NCI-H2196 treated with DMSO at 0.1 percent for 48 hours (cell line): ENCODE data around the gene AFF2.

Experiments used
- DNase-seq: peaks from one replicate; lab custom pipeline; 2025; ENCODE audit not compliant: unreplicated experiment; lab: John Stamatoyannopoulos, UW

The AFF2 gene

DNA sequence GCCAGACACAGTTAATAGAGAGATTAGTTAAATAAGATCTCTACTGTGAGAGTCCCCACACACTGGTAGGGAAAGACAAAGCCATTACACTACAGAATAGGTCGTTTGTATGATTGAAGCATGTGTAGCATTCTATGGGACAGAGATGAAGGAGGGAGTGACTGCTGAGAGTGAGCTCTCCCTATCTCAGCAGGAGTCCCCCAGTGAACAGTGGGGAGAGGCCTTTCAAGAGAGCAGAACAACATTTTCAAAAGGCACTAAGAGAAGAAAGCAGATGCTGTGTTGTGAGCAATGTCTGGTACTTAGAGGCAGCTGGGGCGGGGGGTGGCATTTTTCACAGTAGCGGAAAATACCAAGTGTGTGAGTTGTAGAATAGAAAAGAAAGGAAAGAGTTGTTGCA, 413.6 kb downstream of the AFF2 start:
- DNase-seq = no peak

DNA sequence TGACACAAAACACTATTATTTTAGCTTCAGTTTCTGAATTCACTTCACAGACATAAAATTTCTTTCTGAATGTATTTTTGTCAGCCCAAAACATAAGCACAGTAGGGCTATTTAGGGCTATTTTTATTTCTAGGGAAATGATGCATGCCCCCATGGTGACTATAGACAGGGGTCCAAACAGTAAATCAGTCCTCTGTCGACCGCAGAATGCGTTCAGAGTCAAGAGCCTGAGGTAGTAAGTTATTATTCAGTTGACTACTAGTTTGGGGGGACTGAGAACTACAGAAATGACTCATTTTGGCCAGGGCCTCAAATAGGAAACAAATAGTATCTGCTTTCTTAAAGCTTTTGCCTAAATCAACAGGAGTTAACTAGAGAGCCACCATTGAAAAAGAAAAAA, 414.4 kb downstream of the AFF2 start:
- DNase-seq = no peak

DNA sequence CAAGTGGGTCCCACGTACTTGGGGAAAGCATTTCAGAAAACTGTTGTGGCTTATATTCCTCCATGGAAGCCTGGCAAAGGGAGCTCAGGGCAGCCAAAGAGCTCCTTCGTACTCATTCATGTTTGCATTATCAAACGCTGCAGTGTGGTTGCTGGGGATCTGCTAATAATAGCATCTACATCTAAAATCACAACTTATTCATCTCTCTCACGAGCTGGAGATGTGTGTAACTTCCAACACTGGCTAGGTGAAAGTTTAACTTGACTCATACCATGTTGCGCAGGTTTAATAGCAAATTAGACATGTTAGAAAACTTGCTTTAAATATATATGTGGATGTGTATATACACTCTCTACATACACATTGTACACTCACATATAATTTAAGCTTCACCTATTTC, 415.1 kb downstream of the AFF2 start:
- DNase-seq = no peak

DNA sequence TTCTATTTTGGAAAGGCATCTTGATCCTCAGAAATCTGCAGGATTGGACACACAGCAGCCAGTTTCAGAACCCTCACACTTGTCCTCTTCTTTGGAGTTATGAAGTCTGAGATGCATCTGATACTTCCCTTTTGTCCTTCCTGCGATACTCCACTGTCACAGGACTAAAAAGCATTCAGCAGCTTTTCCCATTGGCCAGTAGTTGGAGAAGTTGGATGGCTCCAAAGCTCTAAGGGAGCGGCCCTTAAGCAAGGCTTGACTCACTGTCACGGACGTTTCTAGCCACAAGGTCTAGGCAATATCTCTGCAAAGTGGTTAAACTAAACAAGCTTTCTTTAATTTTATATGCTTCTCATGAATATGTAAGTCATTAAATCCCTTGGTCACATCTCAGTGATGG, 417.0 kb downstream of the AFF2 start:
- DNase-seq = no peak

DNA sequence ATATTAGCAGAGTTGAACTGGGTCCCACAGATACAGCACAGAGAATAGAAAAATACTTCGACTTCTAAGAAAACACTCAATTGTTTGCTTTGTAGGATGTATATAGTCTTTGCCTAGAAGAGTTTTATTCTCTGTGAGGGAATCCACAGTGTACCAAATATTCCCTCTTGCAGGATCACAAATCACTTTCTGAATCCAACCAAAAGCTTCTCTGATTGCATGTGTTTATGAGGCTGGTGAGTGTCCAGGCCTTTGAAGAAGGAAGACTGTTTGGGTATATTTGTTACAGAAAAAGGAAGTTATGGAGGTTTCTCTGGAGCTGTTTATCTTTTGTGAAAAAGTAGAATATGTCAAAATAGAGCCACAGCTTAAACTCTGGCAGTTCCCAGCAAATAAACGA, 423.2 kb downstream of the AFF2 start:
- no peak for DNase-seq

DNA sequence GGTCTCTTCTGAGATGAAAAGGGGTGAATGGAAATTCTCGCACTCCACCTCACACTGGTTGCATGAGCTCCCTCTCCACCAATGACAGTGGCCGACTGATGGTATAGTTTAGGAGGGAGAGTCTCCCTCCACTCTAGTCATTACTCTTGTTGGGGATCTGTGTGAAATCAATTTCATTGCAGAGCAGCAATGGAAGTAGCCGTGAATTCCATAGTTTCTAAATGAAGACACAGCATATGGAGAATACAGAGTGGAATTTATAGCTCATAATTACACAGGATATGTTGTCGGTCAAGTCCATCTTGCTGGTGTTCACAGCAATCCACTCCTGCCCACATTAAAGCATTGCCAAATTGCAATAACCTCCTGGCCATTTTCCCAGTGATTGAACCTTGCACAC, 426.0 kb downstream of the AFF2 start:
- DNase-seq = no peak

DNA sequence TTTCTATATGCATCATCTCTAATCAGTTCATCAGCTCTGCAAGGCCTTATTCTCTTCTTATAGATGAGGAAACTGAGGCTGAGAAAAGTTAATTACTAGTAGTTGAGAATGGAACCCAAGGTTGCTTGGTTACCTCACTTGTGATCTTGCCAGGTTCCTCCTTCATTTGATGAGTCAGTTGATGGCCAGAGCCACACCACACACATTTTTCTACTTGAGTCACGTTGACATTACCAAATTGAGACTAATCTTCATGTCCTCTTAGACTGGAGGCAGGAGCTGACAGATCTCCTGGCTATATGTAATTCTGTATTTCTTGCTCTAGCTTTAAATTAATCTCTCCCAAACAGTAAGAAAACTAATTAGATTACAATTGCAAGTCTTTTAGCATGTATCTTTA, 428.4 kb downstream of the AFF2 start:
- DNase-seq = no peak

DNA sequence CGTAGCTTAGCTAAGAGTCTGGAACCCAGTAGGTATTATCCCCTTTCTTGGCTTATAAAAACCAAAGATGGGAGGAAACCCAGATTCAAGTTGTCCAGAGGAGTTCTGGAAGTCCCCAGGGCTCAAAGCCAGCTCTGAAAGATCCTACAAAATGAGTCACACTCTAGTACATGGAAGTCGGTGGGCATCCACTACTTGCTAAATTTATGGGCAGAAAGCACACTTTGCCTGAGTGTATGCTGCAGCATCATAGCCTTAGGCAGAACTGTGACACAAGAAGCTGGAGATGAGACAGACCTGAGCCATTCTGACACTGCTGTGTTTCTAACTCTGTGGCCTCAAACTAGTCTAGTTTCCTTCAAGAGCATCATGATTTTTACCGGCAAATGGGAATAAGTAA, 429.3 kb downstream of the AFF2 start:
- no peak for DNase-seq

DNA sequence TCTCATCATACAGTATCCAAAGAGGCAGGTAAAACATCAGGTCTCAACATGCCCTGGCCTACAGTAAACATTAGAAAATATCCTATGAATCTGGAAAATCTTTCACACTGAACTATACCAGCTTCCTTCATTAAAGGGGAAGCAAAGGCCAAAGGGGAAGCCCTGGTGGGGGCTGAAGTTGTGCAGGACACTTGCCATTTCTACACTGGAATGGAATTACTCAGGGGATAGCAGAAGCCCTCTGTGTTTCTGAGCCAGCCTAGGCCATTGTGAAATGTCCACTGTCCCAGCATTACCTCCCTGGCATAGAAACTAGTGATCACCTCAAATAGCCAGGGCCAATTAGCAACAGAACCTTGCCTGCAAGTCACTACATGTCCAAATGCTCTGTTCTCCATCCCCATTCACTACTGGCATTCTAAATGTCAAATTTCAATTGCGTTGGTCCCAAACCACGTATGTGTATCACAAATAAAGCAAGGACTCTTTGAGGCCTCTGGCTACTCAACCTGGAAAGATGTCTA, 429.9 kb downstream of the AFF2 start:
- DNase-seq = no peak

DNA sequence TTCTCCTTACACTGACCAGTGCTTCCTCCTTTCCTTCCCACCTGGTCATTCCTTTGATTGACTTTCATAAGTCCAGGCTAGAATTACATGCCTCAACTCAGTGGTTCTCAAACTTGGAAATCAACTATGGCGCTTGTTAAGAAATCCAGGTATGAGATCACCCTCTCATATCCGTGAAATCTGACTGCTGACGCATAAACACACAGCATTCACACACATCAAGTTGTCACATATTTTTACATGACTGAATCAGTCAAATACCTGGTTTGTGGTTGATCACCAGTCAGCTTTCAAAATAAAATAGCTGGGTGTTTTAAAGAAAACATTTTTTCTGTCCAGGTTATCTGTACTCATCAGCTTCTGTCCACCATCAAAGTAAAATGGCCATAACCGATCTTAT, 433.5 kb downstream of the AFF2 start:
- DNase-seq = no peak

DNA sequence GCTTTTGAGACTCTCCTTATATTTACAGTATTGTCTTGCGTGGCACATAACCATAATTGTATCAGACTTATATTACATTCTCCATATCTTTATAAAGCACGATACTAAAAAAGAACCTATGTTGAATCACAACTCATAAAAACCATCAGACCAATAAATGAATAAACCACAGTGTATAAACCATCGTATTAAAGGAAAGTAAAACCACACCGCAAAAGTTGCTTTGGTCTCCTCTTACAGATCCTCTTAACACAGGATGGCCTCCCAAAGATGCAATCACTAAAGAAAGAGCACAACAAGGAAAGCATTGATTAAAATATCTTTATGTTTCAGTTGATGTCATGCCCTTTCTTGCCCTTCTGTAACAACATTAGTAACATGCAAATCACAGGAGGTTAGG, 437.9 kb downstream of the AFF2 start:
- no peak for DNase-seq

DNA sequence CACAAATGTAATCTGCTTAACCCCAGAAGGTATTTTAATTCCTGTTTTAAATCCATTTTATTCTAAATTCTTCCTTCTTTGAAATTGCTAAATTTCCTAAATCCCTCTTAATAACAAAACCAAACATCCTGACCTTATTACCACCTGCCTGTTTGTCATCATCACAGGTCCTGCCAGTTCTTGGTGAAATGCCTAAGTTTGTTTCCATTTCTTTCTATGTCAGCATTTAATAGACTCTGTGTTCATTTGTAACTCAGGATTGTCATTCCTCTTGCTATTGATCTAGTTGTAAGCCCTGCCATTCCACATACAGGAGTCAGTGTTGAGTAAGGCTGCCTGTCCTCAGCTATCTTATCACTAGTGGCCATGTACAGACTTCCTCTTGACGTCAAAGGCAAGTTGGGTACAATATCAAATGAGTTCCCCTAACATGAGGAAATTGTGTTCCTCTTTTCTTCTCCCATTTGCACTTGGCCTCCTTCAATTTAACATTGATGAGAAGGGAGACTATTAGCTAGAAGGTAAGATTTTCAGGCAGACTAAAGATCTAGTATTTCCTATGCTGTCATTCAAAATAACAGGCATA, 440.1 kb downstream of the AFF2 start:
- no peak for DNase-seq

DNA sequence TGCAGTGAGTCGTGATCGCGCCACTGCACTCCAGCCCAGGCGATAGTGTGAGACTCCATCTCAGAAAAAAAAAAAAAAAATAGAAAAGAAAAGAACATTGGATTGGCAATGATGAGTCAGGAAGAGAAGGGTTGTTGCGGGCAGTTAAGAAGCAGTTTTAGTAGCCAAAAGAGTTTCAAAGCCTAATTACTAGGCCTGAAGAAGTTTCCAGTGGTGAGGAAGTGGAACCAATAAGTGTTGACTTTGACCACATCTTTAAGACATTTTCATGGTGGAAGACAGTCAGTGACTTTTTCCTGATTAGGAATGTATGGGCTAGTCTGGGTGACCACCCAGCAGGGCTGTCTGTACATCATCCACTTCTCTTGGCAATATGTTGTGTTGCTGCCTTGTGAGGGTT, 442.3 kb downstream of the AFF2 start:
- no peak for DNase-seq

DNA sequence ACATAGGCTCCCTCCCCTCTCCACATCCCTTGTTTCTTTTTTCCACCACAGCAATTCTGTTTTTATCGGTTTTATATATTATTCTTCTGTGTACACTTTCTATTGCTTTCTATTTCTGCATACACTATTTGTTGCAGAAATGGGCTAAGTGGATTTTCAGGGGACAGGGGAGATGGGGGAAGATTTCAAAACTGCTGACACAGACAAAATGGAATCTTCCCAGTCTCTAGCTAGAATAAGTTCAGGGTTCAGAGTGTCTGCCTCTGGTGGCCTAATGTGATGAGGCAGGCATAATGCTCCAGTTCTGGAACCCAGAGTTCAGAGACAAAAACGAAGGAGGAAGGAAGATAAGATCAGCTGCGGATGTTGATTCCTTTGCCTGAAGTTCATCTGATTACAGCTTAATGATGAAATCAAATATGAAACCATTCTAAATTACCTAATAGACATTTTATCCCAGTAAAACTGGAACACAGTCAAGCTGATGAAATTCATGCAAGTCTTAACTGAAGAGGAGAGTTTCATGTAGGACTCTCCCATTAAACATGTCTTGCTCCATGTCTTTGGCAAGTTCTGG, 447.1 kb downstream of the AFF2 start:
- DNase-seq = no peak

DNA sequence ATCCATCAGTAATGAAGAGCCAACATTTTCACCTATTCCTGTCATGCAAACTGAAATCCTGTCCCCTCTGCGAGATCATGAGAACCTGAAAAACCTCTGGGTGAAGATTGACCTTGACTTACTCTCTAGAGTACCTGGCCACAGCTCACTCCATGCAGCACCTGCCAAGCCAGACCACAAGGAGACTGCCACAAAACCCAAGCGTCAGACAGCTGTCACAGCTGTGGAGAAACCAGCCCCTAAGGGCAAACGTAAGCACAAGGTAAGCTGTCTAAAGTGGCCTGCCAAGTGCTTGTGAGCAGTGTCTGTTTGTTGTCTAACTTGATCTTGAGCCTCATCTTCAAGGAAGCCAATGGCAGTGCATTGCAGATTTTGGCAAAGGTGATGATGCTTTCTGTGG, 455.9 kb downstream of the AFF2 start:
- DNase-seq = no peak

DNA sequence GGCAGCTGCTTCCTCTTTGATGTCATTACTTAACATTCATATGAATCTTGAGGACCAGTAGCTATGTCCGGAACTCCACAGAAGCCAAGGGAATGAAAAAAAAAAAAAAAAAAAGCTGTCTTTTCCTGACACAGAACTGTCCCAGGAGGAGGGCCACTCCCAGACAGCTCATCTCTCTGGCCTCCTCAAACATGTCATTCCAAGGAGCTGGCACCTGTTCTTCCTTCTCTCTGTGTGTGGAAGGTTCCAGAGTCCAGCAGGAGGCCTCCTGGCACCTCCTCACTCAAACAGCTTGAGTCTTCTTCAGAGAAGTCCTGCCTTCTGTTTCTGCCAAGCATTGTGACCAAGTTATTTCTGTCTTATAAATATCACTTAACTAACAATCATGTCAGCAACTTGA, 458.5 kb downstream of the AFF2 start:
- no peak for DNase-seq

DNA sequence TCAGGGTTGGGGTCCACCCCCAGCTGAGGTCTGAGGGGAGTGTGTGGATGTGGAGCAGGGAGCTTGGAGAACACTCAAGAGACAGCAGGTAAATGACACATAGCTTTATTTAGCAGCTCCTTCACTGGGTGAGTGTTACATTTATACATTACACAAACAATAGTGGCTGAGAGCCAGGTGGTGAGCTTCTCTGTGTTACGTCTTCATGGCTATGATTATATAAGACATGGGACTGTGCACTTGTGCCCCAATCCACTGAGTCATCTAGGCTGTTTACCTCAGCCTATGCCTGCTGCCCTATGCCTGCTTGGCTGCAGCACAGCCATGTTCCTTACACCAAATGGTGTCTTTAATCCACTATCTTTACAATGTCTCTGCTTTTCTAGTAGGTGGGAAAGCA, 459.6 kb downstream of the AFF2 start:
- DNase-seq = no peak

DNA sequence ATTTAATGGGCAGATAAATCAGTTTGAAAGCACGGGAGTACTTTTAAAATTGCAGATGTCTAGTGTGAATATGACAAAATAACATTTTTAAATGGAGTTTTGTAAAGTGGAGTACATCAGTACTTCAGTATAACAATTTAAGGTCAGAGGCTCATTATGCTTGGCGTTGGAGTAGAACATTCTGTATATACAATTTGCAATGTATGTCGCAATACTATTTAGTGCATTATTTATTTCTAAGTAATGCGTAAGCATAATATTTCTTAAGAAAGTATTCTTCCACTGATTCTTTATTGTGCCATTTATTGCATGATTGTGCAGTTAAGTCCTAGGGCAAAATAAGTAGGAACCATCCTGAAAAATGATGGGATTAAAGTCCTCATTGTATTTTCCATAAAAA, 461.6 kb downstream of the AFF2 start:
- DNase-seq = no peak

DNA sequence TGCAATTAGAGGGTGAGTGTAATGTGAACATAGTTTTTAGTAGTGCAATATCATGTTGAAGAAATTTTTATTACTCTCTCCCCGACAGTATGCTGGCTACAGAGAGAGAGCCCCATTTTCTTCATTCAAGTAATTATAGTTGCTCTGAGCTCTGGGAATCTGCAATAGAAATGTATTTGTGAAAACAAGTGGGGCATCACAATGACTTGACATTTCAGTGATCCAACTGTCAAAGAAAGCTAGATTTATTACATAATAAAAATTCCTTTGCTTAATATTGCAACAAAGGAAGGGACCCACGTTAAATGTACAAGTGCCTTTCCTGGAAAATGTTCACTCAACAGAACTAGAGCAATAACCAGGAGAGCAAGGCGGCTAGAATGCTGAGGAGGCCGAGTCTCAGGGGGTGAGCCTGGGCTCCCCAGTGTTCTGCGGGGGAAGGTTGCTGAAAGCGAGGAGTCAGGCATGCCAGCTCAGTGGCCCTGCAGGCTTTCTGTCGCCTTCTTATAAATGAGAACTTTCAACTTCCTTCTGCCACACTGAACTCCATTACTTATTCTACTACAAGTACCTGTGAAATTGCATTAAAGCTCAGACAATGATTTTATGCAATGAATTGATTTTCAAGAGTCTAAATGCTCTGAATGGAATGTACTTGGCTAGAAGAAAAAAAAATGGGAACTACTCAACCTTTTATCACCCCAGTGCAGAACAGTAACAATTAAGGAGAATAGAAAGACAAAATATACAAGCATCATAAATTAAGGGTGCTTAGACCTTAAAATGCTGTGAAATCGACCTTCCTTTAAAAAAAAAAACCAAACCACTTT, 476.4 kb downstream of the AFF2 start:
- DNase-seq = no peak

DNA sequence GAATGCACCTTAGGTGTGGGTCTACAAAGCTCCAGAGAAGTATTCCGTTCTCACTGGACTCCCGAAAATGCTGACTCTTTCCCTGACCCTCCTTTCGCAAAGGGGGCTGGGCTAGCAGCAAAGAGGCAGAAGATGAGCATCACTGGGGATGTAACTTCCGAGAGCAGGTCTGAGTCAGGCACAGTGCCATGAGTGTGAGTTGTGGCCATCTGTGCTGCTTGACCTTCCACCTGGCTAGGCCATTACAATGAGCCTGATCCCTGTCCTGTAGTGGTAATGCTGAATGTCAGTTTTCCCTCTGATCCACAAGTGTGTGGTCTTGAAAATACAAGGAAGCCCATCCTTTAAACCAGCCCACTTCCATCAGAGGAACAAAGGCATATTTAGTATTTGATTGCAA, 479.4 kb downstream of the AFF2 start:
- DNase-seq = no peak

DNA sequence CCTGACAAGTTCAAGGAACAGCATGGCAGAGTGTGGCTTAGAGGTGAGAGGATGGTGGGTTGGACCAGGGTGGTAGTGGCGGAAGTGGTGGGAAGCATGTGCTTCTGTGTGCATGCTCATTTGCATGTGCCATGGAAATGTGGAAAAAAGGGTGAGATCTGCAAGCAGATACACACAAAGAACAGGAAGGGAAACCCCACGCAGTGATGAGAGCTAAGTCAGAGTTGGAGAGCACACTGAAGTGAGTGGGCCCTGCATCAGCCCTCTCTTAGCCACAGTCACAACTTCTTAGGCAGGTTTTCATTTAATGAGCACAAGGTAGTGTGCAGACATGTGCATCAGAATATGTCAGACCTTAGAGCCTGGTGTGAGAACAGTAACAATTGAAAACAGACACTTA, 483.8 kb downstream of the AFF2 start:
- DNase-seq = no peak

DNA sequence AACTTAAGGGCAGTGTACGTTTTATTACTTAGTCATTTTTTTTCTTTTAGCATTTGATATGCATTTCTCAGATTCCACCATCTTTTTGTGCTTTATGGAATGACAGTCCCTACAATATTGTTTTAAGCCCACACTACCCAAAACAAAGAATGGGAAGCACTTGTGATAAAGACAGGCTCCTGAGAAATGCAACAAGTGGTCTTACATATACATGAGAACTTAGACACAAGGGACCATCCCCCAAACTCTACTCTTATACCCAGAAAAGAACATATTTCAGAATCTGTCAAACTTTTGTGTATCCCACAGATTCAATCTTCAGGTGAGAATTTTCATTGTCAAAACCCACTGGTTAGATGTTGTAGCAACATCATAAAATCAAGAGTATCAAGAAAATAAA, 491.1 kb downstream of the AFF2 start:
- DNase-seq = no peak
